Measurements from ENCODE around the gene TAMALIN. TPM values are rescaled to one million over a fixed set of nuclear protein-coding genes. Genes with fewer than 3 reads are reported as not detected.

The TAMALIN gene
- total and polyA plus RNA-seq, 2 donors from 2014 or later, result 22.3 to 52.3 TPM

GRCh38 chr12:52043386-52044212 is 36.9 kb downstream of the TAMALIN start:
- intact Hi-C loops (cut with DNase I), result no loop called here
- Histone ChIP-seq H3K27me3 (ENCODE audit: control insufficient read depth, insufficient read depth, low read length) (no peaks in the 10 kb centered on the region), H3K36me3 (ENCODE audit: control insufficient read depth in 2 of 3, insufficient read depth in 3 of 3, low read length in 3 of 3) (no peaks in the 10 kb centered on the region), H3K9me3 (ENCODE audit: control insufficient read depth in 2 of 3, insufficient read depth in 1 of 3, low read length in 3 of 3) (no peaks in the 10 kb centered on the region), H3K4me3 (ENCODE audit: low read length in 3 of 3) (peak overlapping the region in 1 of 3 donors; percentile 28), H3K4me1 (ENCODE audit: control insufficient read depth in 2 of 3, insufficient read depth in 2 of 3, low read depth in 1 of 3, low read length in 3 of 3) (peaks cover 0 to 25% (median 4%) of the 10 kb centered on the region in 3 donors), H3K27ac (ENCODE audit: low read depth in 2 of 2, low read length in 2 of 2) (peak overlapping the region; percentile 79 to 87), H3K9ac (ENCODE audit: low read length in 3 of 3) (peak overlapping the region in 1 of 3 donors; percentile 66)
- DNase-seq, result no peak
- no peak for TF ChIP-seq CTCF (IDR thresholded peaks at IDR 0.05; ENCODE audit: borderline replicate concordance, extremely low read depth, insufficient read depth)
- no peak for FAIRE-seq

- DNase-seq, result peak in 1 of 5 donors; percentile 82
- TF ChIP-seq CTCF (IDR thresholded peaks at IDR 0.05; ENCODE audit: borderline replicate concordance, extremely low read depth, insufficient read depth), result no peak
- Histone ChIP-seq H3K9ac (ENCODE audit: low read length in 3 of 3) (peak overlapping the region in 1 of 3 donors; percentile 66), H3K36me3 (ENCODE audit: control insufficient read depth in 2 of 3, insufficient read depth in 3 of 3, low read length in 3 of 3) (no peaks in the 10 kb centered on the region), H3K27ac (ENCODE audit: low read depth in 2 of 2, low read length in 2 of 2) (peak overlapping the region; percentile 79 to 87), H3K27me3 (ENCODE audit: control insufficient read depth, insufficient read depth, low read length) (no peaks in the 10 kb centered on the region), H3K4me1 (ENCODE audit: control insufficient read depth in 2 of 3, insufficient read depth in 2 of 3, low read depth in 1 of 3, low read length in 3 of 3) (peaks cover 0 to 24% (median 4%) of the 10 kb centered on the region in 3 donors), H3K4me3 (ENCODE audit: low read length in 3 of 3) (peak overlapping the region in 1 of 3 donors; percentile 28), H3K9me3 (ENCODE audit: control insufficient read depth in 2 of 3, insufficient read depth in 1 of 3, low read length in 3 of 3) (no peaks in the 10 kb centered on the region)
- no peak for FAIRE-seq
- intact Hi-C loops (cut with DNase I), result no loop called here
Observed at GRCh38 chr12:52044292-52044983, 37.7 kb downstream of the TAMALIN start.

- Histone ChIP-seq H3K4me1 (ENCODE audit: control insufficient read depth in 2 of 3, insufficient read depth in 2 of 3, low read depth in 1 of 3, low read length in 3 of 3) (peaks cover 0 to 31% (median 12%) of the 10 kb centered on the region in 3 donors), H3K27me3 (ENCODE audit: control insufficient read depth, insufficient read depth, low read length) (no peaks in the 10 kb centered on the region), H3K27ac (ENCODE audit: low read depth in 2 of 2, low read length in 2 of 2) (peak overlapping the region; percentile 67 to 74), H3K36me3 (ENCODE audit: control insufficient read depth in 2 of 3, insufficient read depth in 3 of 3, low read length in 3 of 3) (no peaks in the 10 kb centered on the region), H3K9ac (ENCODE audit: low read length in 3 of 3) (no peak overlapping the region), H3K9me3 (ENCODE audit: control insufficient read depth in 2 of 3, insufficient read depth in 1 of 3, low read length in 3 of 3) (no peaks in the 10 kb centered on the region), H3K4me3 (ENCODE audit: low read length in 3 of 3) (no peak overlapping the region)
- DNase-seq (no peak), FAIRE-seq (no peak)
- no peak for TF ChIP-seq CTCF (IDR thresholded peaks at IDR 0.05; ENCODE audit: borderline replicate concordance, extremely low read depth, insufficient read depth)
- intact Hi-C loops (cut with DNase I), result no loop called here
Observed at GRCh38 chr12:52045794-52046199, 39.1 kb downstream of the TAMALIN start.
